Smooth muscle cell of the umbilical artery (primary cell): Measurements from ENCODE around the gene WDTC1. TPM values are rescaled to one million over a fixed set of nuclear protein-coding genes. Genes with fewer than 3 reads are reported as not detected.

Experiments used
- total RNA-seq: library from RNA; depleted of rRNA; stranded (reverse); fragments of >200 nt; gene quantifications from 2 replicates; pipeline ENCODE4 v1.2.3, GENCODE V29; 2014

WDTC1 gene
- total RNA-seq, result 21.1 and 35.8 TPM in 2 replicates

DNA sequence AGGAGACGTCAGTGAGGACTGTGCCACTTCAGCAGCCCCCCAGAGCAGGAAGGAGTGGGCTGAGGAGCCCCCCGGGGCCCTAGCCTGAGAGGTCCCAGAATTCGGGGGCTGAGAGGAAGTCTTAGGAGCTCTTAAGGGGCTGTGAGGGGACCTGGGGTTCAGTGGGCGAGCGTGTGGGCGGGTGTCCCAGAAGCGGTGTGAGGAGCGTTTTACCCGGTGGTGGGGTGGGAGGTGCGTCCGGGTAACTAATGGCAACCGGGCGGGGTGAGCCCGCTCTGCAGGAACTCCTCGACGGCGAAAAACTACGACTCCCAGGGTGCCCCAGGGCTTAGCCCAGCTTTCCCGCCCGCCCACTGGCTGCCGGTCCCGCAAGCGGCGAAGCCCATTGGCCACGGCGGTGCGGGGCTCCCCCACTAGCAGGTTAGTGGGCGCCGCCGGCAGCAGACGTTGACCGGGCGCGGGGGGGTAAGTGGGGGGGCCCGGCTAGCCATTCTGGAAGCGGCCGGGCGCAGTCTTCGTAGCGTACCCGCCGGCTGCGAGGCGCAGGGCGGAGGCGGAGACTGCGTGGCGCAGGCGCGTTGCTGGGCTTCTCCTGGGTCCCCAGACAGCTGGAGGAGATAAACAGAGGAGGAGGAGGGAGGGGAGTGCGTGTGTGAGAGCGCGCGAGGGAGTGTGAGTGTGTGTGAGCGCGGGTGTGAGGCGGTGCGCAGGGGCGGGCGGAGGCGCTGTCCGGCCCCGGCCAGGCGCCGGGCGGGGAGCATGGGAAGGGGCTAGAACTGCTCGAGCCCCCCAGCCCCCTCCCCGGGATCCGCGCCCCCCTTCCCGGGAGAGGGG is at the start of gene WDTC1:
WDTC1 (plus strand) TSS at position 584 of the 834 bp plus-strand sequence. CDS start 26,423 bp downstream, outside the sequence.

DNA sequence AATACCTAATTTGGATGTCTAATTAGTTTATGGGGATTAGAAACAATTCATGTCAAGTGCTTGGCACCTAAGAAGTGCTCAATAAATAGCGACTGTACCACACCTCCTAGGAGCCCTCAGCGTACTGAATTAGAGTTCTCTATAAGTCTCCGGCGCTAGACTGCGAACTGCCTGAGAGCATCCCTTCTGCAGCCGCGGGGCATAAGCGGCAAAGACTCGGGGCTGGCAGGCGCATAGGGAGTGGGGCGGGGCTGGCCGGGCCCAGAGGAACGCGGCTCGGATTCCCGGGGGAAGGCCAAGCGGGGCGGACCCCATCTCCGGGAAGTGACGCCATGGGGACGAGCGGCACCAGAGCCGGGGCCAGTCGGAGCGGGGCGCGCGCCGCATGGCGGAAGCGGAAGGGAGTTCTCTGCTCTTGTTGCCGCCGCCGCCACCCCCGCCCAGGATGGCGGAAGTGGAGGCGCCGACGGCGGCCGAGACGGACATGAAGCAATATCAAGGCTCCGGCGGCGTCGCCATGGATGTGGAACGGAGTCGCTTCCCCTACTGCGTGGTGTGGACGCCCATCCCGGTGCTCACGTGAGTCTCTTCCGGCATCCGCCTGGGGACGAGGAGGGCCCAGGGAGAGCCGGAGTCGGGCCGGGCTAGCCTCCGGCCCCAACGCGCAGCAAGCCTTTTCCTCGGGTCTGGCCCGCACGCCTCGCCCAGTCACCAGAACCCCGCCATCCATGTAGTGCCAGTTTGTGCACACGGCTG is 87.6 kb downstream of the WDTC1 start, which contains the start of gene TMEM222:
TMEM222 (plus strand) TSS at position 351 of the 756 bp plus-strand sequence; CDS start at position 386, 35 bp downstream.

GRCh38 chr1:27341525-27342252 is 107.3 kb downstream of the WDTC1 start, which contains the start of gene SYTL1:
Gene SYTL1 (plus strand): TSS chr1:27342022. CDS start chr1:27345335, 3,313 bp downstream.

Other genes starting within 250 kb of the WDTC1 start
- 14.8 and 17.0 TPM in 2 replicates for gene TRNP1, start 240.9 kb upstream of the WDTC1 start, total RNA-seq
- gene TENT5B, start 221.8 kb upstream of the WDTC1 start, total RNA-seq, result 1.2 and 1.3 TPM in 2 replicates
- 9.2 and 27.8 TPM in 2 replicates for gene SLC9A1, start 79.5 kb upstream of the WDTC1 start, total RNA-seq
- 15.7 and 20.8 TPM in 2 replicates for gene TMEM222, start 87.5 kb downstream of the WDTC1 start, total RNA-seq
- gene SYTL1, start 107.4 kb downstream of the WDTC1 start, total RNA-seq, result 0.23 and 0.59 TPM in 2 replicates
- gene MAP3K6, start 132.3 kb downstream of the WDTC1 start, total RNA-seq, result 11.3 and 18.7 TPM in 2 replicates
- not detected in 2 replicates for gene FCN3, start 140.2 kb downstream of the WDTC1 start, total RNA-seq
- not detected in 2 replicates for gene CD164L2, start 148.7 kb downstream of the WDTC1 start, total RNA-seq
- gene GPR3, start 158.0 kb downstream of the WDTC1 start, total RNA-seq, result 0.89 and 1.1 TPM in 2 replicates